ENCODE measurements around the gene PIK3R3.

- TF ChIP-seq CTCF (IDR thresholded peaks at IDR 0.05) (no peak), POLR2A (IDR thresholded peaks at IDR 0.05) (no peak)
Observed at GRCh38 chr1:46148318-46148717, 15.9 kb upstream of the PIK3R3 start.
